ENCODE data around the gene RDH14.

DNA sequence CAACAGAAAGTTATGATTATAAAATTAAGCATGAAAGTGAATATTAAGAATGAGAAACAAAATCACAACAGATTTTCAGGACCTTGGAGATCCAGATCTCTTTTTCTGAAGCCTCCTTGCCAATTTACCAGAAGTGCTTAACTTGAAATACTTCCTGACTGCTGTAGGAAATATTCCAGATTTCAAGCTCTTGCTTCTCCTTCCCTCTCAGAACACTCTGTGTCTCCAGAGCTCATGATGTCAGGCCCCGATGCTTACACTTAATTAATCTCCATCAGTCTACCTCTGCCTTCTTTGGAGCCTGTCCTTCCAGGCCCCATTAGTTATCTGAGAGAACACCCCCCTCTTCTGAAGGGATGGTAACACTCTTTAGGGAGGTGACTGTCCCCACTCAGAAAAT is 49.6 kb upstream of the RDH14 start:
- TF ChIP-seq JUND (IDR thresholded peaks at IDR 0.05) (no peak), SP1 (IDR thresholded peaks at IDR 0.05) (no peak), RAD21 (IDR thresholded peaks at IDR 0.05) (no peak), TAF1 (conservative IDR thresholded peaks at IDR 0.05) (no peak)
- TF ChIP-seq, protein P1, sequence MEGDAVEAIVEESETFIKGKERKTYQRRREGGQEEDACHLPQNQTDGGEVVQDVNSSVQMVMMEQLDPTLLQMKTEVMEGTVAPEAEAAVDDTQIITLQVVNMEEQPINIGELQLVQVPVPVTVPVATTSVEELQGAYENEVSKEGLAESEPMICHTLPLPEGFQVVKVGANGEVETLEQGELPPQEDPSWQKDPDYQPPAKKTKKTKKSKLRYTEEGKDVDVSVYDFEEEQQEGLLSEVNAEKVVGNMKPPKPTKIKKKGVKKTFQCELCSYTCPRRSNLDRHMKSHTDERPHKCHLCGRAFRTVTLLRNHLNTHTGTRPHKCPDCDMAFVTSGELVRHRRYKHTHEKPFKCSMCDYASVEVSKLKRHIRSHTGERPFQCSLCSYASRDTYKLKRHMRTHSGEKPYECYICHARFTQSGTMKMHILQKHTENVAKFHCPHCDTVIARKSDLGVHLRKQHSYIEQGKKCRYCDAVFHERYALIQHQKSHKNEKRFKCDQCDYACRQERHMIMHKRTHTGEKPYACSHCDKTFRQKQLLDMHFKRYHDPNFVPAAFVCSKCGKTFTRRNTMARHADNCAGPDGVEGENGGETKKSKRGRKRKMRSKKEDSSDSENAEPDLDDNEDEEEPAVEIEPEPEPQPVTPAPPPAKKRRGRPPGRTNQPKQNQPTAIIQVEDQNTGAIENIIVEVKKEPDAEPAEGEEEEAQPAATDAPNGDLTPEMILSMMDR (IDR thresholded peaks at IDR 0.05; ENCODE audit: low read depth, low read length, missing input control) = no peak
- TF ChIP-seq, protein P2, sequence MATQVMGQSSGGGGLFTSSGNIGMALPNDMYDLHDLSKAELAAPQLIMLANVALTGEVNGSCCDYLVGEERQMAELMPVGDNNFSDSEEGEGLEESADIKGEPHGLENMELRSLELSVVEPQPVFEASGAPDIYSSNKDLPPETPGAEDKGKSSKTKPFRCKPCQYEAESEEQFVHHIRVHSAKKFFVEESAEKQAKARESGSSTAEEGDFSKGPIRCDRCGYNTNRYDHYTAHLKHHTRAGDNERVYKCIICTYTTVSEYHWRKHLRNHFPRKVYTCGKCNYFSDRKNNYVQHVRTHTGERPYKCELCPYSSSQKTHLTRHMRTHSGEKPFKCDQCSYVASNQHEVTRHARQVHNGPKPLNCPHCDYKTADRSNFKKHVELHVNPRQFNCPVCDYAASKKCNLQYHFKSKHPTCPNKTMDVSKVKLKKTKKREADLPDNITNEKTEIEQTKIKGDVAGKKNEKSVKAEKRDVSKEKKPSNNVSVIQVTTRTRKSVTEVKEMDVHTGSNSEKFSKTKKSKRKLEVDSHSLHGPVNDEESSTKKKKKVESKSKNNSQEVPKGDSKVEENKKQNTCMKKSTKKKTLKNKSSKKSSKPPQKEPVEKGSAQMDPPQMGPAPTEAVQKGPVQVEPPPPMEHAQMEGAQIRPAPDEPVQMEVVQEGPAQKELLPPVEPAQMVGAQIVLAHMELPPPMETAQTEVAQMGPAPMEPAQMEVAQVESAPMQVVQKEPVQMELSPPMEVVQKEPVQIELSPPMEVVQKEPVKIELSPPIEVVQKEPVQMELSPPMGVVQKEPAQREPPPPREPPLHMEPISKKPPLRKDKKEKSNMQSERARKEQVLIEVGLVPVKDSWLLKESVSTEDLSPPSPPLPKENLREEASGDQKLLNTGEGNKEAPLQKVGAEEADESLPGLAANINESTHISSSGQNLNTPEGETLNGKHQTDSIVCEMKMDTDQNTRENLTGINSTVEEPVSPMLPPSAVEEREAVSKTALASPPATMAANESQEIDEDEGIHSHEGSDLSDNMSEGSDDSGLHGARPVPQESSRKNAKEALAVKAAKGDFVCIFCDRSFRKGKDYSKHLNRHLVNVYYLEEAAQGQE (IDR thresholded peaks at IDR 0.05) = no peak
- TF ChIP-seq, protein P3, sequence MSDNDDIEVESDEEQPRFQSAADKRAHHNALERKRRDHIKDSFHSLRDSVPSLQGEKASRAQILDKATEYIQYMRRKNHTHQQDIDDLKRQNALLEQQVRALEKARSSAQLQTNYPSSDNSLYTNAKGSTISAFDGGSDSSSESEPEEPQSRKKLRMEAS (IDR thresholded peaks at IDR 0.05) = no peak
